Right kidney (tissue), 1 donor: ENCODE results near the gene EPYC.

ENCODE experiments used
- DNase-seq: peaks from one replicate; pipeline ENCODE4 v3.0.0-alpha.2; 2016

Gene EPYC

DNA sequence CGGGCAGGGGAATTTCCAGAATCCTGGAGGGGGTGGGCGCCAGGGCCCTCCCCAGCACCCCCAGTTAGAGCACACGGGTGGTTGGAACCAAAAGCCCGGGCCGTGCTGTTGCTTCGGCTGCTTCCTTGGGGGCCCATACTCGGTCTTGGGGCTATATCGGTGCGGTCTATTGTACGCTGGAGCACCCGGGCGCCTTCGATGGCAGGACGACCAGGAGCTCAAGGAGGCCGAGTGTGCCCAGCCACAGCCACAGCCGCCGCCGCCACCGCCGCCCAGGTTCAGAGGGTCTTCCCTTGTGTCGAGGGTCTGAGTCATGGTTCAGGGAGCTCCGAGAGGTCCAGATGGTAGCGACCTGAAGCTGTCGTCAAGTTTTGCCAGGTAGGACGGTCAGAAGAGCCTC is 50.3 kb downstream of the EPYC start:
- no peak for DNase-seq

DNA sequence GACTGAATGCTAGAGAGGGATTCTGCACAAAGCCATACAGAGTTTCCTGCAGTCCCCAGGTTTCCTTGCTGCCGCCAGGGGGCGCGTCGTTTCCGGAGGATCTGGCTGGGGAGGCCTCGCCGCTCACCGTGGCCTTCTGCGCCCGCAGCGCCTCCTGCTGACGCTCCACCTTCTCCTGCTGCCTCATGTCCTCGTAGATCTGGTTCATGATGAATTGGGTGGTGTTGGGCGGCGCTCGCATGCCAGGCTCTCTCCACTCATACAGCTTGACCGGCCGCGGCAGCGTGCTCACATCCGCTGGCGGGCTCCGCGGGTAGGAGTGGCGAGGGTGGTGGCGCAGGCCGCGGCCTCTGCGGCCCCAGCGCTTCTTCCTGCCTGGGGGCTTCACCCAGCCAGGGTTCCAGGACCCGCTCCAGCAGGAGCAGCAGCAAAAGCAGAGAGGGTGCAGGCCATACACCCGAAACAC is 50.8 kb downstream of the EPYC start:
- DNase-seq = no peak

DNA sequence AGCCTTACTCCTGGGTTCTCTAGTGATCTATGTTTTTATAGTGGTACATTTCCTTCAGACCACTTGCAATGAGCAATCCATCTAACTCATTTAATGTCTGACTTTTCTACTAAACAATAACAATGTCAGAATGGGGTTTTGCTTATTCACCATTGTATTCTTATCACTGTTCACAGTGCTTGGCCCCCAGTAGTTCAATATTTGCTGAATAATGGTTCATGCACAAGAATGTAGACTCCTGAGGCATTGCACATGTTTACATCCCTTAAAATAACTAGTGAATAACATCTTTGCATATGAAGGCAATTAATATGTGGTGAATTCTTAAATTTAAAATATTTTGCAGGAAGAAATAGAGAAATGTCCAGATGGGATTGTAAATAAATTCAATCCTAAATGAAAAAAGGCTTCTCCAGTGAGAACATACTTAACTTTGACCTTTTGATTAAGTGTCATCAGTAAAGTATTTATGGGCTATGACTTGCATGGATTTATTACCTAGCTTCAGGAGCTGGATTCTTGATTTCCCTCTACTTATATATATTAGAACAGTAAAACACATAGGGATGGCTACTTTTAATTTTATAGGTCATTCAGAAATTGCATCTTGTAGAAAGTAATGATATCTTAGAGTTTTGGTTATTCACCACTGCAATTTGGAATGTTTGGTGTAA is 53.2 kb downstream of the EPYC start:
- no peak for DNase-seq

DNA sequence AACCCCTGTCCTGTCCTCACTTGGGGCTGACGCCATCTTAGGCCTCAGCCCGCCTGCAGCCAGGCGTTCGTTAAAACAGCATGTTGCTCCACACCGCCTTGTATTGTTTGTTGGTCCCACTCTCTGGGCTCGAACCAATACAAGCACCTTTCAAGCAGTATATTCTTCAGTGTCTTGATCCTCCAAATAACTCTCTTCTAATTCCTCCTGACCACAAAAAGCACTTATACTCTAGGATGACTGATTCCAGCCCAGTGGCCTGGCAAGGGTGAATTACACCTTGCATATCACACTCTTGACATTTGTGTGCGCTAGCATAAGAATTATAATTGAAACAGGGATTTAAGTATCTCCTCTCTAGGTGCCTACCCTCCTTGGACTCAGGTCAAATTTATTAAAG is 56.9 kb downstream of the EPYC start:
- no peak for DNase-seq

DNA sequence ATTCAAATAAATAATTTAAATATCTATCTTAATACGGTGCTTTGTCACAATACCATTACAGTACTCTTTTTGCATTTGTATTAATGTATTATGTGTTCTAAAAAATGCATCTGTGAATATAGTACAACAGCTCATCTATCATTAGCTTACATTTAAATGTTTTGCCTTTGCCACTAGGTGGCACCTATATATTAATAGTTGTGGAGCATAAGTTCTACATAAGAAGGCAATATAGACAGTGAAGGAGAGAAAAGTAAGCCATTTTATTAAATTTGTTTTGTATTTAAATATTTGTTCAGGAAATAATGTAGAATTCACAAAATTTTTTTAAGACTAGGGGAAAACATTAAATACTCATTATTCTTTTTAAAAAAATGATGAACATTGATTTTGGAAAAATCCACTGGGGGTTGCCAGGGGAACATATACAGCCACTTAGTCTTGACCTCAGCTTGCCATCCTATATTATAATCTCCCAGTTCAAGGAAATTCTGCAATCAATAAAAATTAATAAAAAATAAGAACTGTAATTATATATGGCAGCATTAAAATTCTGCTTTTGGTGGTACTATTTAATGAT is 59.6 kb downstream of the EPYC start:
- DNase-seq = no peak

DNA sequence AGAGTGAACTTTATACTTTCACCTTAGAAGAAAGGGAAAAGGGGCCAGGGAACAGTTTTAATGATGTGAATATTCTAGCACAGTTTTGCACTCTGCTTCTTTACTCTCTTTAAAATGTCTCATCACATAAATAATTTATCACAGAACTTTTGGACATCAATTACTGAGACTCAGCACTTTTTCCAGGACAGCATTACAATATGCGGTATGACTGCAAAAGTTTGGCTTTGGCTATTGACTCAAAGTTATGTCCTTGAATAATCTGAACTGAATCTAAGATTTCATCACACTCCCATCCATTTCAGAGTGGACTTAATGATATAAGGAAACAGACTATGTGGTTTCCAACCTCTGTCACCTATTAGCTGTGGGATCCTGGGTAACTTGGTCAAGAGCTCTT is 61.5 kb downstream of the EPYC start:
- no peak for DNase-seq

DNA sequence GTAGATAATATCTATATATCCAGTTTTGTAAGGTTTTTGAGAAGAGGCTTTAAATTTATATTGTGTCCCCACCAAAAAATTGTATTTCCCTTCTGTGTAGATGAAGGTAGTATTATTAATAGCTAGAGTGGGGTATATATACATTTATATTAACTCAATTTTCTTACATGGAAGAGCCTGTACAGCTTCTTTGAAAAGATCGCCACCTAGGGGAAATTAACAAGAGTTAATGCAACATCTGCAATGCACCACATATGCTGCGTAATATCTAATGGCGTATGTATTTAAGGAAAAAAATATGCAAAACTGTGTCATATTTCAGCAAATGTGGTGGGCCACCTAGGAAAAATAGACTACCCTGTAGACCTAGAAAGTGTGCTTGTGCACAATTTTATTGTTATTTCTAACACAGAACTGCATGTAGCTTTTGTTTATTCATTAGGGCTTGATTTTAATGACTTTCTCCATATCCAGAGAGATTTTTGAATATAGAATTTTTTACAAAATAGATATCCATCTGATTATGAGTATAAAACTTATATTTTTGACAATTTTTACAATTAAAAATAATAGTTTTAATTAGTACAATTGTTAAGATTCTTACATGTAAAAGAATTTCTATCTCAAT is 63.8 kb downstream of the EPYC start:
- DNase-seq = no peak

DNA sequence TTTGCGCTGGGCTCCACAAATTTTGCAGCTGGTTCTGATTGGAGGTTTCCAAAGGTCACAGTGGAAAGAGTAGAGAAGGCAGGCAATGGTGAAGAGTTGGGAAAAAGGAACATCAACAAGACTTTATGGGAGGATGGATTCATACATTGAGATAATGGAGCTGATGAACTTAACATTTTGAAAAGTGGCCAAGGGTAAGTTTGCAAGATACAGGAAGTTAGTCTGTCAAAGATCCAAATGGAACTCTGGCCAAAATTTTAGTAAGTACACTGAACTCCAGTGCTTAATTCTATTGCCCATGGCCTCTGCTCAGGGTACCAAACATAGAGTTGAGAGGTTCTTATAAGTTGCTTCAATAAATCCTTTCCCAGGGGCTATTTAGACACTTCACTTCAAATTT is 65.4 kb downstream of the EPYC start:
- no peak for DNase-seq

DNA sequence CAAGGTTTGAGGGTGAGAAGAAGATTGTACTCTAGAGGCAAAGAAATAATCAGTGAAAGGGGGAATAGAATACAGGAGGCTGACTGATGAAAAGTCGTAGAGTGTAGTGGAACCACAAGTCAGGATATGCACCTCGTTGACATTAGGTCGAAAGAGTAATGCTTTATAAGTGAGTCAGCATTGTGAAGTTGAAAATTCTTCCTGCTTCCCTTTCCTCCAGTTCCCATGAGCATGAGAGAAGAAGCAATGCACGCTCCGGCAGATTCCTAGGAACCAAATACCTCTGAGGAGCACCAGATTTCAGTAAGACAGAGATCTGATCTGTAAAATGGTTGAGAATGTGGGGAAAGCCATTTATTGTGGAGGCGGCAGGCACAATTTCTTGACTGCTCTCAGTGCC is 66.3 kb downstream of the EPYC start:
- no peak for DNase-seq

DNA sequence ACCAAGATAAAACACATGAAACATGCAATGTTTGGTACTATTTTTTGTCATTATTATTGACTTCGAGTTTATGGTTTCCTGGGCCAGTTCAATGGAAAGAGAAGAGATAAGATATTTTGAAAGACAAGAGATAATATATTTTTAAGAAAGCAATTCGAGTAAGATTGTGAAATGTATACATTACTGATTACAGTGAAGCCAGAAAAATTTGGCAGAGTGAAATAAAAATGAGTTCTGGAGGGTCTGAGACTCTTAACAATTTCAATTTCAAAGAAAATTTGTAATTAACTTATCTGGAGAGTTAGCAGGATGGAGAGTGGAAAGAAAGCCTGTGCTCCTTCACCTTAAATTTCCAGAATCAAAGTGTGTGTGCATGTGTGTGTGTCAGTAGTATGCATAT is 67.1 kb downstream of the EPYC start:
- no peak for DNase-seq

DNA sequence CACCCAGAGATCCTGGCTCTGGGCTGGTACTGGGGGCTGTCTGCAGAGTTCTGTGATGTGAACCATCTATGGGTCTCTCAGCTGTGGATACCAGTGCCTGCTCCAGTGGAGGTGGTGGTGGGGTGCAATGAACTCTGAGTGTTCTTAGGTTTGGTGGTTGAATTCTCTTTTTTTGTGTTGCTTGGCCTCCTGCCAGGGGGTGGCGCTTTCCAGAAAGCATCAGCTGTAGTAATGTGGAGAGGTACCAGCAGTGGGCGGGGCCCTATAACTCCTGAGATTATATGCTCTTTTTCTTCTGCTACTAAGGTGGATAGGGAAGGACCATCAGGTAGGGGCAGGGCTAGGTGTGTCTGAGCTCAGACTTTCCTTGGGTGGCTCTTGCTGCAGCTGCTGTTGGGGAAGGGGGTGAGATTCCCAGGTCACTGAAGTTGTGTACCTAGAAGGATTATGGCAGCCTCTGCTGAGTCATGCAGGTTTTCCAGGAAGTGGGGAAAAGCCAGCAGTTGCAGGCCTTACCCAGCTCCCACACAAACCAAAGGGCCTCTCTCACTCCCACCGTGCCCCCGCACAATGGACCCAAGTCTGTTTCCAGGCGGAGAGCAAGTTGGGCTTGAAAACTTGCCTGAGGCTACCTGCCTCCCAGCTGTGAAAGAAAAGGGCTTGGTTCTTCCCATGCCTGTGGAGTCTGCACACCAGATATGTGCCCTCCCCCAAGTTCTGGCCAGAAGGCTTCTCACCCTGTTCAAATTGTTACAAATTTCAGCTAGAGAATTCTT is 68.4 kb downstream of the EPYC start:
- no peak for DNase-seq

DNA sequence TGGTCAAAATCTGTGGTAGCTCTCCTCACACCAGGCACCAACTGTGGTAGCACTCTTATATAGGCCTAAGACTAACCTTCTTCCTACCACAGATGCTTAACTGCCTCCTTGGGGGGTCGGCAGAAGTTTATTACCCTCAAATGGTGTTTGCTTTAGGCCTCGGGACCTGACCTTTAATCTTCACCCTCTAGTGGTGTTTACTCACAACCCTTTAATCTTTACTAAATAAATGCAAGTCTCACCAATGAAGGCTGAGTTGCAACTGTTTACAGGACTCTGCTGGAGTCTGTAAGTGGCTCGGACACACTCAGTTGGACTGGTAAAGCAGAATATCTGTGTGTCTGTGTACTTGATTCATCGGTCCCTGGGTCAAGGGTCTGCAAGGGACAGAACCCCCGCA is 79.2 kb downstream of the EPYC start:
- no peak for DNase-seq

DNA sequence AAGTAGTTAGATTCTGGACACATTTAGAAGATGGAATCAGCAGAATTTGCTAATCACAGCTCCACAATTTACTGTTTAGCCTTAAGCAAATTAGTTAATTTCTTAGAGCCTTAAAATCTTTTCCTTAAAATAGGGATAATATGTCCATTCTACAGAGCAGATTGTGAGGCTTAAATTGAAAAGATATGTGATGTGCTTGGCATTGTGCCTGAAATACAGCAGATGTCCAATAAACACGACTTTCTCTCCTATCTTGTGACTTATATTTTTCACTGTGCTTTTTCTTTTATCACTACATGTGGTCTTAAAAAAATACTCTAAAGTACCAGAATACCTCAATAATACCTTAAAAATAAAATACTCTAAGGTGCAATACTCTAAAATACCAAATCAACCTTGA is 80.4 kb downstream of the EPYC start:
- no peak for DNase-seq

DNA sequence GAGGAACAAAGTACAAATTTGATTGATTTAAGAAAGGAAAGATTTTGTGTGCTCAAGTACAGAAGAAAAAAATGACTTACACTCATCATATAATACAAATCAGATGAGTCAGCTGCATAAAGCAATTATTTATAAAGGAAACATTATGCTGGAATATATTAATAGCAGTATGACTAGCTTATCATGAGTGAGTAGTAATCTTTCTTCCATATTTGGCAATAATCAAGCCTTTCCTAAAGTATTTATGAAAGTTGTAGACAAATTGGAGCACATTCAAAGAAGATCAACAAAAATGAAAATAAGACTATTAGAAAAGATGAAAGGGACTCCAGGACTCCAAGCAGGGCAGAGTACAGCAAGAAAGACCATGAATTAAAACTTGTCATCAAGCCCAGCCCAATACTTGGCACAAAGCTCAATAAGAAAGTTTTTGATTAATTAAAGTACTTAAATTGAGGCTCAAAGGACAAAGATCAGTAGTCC is 82.6 kb downstream of the EPYC start:
- DNase-seq = no peak

DNA sequence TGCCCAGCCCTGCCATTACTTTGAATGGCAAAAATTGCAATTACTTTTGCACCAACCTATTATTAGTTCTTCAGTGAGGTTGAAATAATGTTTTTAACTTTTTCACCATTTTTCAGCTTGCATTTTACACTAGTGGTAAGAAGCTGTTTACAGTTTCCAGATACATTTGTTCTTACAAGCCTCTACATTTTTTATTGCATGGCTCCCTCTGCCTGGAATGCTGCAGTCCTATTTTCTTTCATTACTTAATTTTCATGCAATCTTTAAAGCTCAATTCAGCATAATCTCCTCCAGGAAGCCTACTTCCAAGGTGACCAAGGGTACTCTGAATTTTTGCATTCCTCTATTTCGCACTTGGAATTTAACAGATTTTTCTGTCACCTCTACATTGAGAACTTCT is 83.2 kb downstream of the EPYC start:
- no peak for DNase-seq

DNA sequence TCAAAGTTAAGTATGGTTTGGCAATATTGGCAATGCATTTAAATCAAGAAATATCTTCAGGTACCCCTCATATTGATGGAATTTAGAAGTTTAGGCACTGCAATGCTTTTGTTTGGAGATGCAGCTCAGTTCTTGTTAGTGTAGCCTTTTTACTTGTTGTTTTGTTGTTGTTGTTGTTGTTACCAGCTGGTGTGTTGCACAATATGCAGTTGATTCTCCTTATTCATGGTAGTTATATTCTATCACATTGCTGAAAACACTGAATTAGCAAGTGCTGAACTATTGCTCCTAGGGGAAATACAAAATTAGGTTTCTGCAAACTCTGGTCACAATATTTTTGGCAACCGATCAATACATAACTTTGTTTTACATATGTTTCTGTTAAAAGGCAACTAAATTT is 84.5 kb downstream of the EPYC start:
- no peak for DNase-seq

DNA sequence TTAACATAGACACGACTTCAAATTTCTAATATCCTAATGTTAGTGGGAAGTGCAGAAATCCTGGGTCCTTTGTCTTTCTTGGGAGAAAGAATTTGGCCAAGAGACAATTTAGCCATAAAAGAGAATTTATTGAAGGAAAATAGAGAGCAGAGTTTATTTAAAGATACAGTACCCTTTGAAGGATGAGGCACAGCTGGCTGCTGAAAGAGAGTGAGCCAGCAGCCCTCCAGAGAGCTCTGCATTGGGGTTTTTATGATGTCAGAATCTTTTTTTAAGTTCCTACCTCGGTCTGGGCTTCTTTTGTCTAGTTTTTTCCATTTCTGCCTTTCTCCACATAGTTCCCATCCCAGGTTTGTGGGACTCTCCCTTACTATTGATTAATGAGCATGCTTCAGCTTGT is 87.3 kb downstream of the EPYC start:
- DNase-seq = no peak

DNA sequence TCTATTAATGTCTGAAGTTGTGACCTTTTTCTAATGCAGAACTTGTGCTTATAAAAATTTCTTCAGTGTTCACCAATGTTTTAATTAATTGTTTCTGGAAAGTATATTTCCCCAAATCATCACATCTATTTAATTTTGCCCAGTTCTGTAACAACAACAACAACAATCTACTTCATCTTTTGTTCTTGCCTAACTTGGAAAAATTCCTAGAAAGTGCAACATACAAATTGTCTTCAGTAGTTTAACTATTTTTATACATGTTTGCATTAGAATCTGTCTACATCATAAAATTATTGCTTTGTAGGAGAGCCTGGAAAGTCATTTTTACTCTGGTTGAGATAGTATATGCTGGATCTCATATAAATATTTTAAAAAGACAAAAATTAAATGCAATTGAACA is 88.3 kb downstream of the EPYC start:
- no peak for DNase-seq

DNA sequence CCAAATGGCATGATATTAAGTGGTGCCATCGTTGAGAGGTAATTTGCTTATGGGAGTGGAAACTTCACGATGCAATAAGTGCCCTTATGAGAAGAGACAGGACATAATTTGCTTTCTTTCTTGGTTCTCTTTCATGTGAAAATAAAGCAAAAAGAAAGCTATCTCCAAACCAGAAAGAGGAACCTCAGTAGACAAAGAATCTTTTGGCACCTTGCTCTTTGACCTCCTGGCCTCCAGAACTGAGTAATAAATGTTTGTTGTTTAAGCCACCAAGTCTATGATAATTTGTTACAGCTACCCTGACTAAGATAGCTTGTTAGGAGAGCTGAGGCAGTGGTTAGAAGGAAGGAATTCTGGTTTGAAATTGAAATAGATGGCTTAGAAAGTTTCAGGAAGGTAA is 89.4 kb downstream of the EPYC start:
- DNase-seq = no peak
